Ishikawa (cell line): ENCODE measurements around the gene HOMER3.

Experiments used
- CREB1 ChIP-seq: IDR thresholded peaks from 2 replicates; pipeline ENCODE4 v1.6.1; 2012; ENCODE audit warnings: low read depth
- EGR1 ChIP-seq: IDR thresholded peaks from 2 replicates; pipeline ENCODE4 v1.6.1; 2012
- EP300 ChIP-seq: IDR thresholded peaks from 2 replicates; pipeline ENCODE4 v1.6.1; 2012; ENCODE audit warnings: borderline replicate concordance
- RAD21 ChIP-seq: IDR thresholded peaks from 2 replicates; pipeline ENCODE4 v1.6.1; 2012; ENCODE audit warnings: low read depth
- REST ChIP-seq: IDR thresholded peaks from 2 replicates; pipeline ENCODE4 v1.6.1; 2012; ENCODE audit warnings: low read depth, mild to moderate bottlenecking

- TF ChIP-seq EGR1 (no peak), EP300 (no peak), RAD21 (no peak; the same call in 1 of the 2 replicates), CREB1 (no peak), REST (no peak)
Measured at GRCh38 chr19:18966307-18966706, 25.3 kb upstream of the HOMER3 start.
